Stomach smooth muscle (tissue), 2 donors: ENCODE results near the gene ADAM30.

Experiments used
- H3K27ac ChIP-seq: one replicate; pipeline ENCODE4 v1.7.0; 2013; ENCODE audit warnings: mild to moderate bottlenecking, low read length, inconsistent platforms
- H3K27me3 ChIP-seq, 2 donors: one replicate each; pipeline ENCODE4 v1.7.0; 2013; ENCODE audit warnings: low read length in 2 of 2; ENCODE audit not compliant: insufficient read depth in 2 of 2, control insufficient read depth in 1 of 2
- H3K36me3 ChIP-seq, 2 donors: one replicate each; pipeline ENCODE4 v1.7.0; 2013; ENCODE audit warnings: low read length in 2 of 2; ENCODE audit not compliant: control insufficient read depth in 2 of 2, insufficient read depth in 2 of 2
- H3K4me1 ChIP-seq: one replicate; pipeline ENCODE4 v1.7.0; 2013; ENCODE audit warnings: low read length; ENCODE audit not compliant: control insufficient read depth, insufficient read depth
- H3K4me3 ChIP-seq, 2 donors: one replicate each; pipeline ENCODE4 v1.7.0; 2013; ENCODE audit warnings: low read length in 2 of 2
- H3K9ac ChIP-seq, 2 donors: one replicate each; pipeline ENCODE4 v1.7.0; 2013; ENCODE audit warnings: low read length in 2 of 2, mild to moderate bottlenecking in 1 of 2
- H3K9me3 ChIP-seq, 2 donors: one replicate each; pipeline ENCODE4 v1.7.0; 2013; ENCODE audit warnings: low read length in 2 of 2; ENCODE audit not compliant: control insufficient read depth in 2 of 2
- donor health status: healthy.
- donor health status: Pancreatic carcinoma.

ADAM30 gene

GRCh38 chr1:119924948-119925898, 28.9 kb upstream of the ADAM30 start:
- H3K9me3 ChIP-seq, result no peaks in the 10 kb centered on the region
- H3K36me3 ChIP-seq, result peaks cover 77 to 80% of the 10 kb centered on the region in 2 donors
- no peak overlapping the region for H3K9ac ChIP-seq
- no peak overlapping the region for H3K27ac ChIP-seq
- H3K4me1 ChIP-seq, result no peaks in the 10 kb centered on the region
- H3K4me3 ChIP-seq, result no peak overlapping the region
- H3K27me3 ChIP-seq, result no peaks in the 10 kb centered on the region

DNA sequence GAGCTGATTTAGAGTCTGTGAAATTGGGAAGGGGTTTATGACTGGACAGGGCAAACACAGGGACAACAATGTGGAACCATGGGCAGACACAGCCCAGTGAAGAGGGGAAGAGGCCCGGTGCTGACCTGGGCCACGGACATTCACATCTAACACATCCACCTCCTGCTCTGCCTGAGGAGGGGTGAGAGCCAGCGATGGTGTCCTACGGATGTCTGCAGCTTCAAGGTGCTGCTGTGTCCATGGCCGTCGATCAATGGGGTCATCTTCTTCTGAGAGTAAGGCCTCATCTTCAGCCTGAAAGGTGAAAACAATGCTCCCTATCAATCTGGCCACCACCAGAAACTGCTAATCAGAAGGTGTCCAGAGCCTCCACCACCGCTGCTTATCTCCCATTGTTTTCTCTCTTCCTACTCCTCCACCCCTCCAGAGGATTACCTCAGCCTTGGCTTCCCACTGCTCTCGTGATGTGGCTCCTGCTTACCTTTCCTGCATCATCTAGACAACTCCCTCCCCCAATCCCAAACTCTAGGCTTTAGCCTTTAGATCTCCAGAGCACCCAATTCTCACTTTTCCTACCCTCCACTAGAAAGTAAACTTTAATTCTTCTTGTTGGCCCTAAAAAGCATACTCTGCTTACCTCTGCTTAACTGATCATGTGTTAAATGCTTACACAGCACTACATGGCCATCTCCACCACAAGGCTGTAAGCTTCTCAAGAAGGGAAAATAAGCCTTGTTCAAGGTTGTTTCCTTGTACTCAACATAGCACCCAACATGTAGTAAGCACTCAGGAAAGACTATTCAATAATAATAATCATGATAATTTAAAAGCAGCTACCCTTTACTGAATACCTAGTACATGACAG, 24.0 kb upstream of the ADAM30 start:
- H3K27me3 ChIP-seq, result no peaks in the 10 kb centered on the region
- H3K9ac ChIP-seq, result no peak overlapping the region
- H3K4me1 ChIP-seq, result no peaks in the 10 kb centered on the region
- H3K4me3 ChIP-seq, result no peak overlapping the region
- H3K27ac ChIP-seq, result no peak overlapping the region
- no peaks in the 10 kb centered on the region for H3K9me3 ChIP-seq
- peaks cover 87 to 89% of the 10 kb centered on the region in 2 donors for H3K36me3 ChIP-seq

GRCh38 chr1:119919241-119919640, 22.9 kb upstream of the ADAM30 start:
- peaks cover 89 to 90% of the 10 kb centered on the region in 2 donors for H3K36me3 ChIP-seq
- no peak overlapping the region for H3K9ac ChIP-seq
- no peaks in the 10 kb centered on the region for H3K27me3 ChIP-seq
- no peak overlapping the region for H3K4me3 ChIP-seq
- no peaks in the 10 kb centered on the region for H3K9me3 ChIP-seq
- no peaks in the 10 kb centered on the region for H3K4me1 ChIP-seq
- no peak overlapping the region for H3K27ac ChIP-seq

DNA sequence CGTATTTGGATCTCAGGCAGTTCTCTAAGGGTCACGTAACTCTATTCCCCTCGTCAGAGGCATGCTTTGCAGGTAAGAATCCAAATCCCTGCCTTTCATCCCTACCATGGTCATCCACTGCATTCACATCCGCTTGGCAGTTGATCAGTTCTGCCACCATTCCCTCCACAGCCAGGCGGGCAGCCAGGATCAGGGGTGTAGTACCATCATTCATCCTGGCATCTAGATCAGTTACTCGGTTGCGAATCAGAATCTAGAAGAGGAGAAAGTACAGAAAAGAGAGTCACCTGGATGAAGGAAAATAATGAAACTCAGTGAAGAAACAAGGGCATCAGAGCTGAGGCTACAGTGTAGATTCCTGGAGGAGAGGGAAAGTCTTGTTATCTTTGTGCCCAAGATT, 22.0 kb upstream of the ADAM30 start:
- Histone ChIP-seq H3K27ac (no peak overlapping the region), H3K4me3 (no peak overlapping the region), H3K9ac (no peak overlapping the region), H3K36me3 (peaks cover 81 to 83% of the 10 kb centered on the region in 2 donors), H3K4me1 (no peaks in the 10 kb centered on the region), H3K27me3 (no peaks in the 10 kb centered on the region), H3K9me3 (no peaks in the 10 kb centered on the region)

- H3K36me3 ChIP-seq, result peaks cover 73 to 79% of the 10 kb centered on the region in 2 donors
- H3K4me3 ChIP-seq, result no peak overlapping the region
Measured at GRCh38 chr1:119917304-119918055, 21.2 kb upstream of the ADAM30 start.

DNA sequence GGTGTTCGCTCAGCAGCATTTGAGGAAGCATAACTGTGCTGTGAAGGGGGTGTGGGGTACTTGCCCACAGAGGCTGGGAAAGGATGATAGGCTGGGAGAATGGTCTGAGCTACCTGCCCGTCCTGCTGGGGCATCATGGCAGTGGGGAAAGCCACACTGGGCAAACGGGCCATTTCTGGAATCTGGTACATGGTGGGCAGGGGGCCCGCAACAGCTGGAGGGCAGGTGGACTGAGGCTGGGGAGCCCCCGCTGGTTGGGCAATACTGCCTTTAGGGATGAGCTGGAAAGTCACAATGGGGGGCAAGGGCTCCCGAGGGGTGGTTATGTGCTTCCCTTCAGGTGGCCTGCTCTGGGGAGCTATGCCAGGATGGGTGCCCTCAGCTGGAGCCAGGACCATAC, 19.2 kb upstream of the ADAM30 start:
- Histone ChIP-seq H3K36me3 (peaks cover 55 to 59% of the 10 kb centered on the region in 2 donors), H3K4me3 (no peak overlapping the region), H3K27me3 (no peaks in the 10 kb centered on the region), H3K27ac (no peak overlapping the region), H3K4me1 (no peaks in the 10 kb centered on the region), H3K9ac (no peak overlapping the region), H3K9me3 (no peaks in the 10 kb centered on the region)

More at GRCh38 chr1:119917304-119918055, 21.2 kb upstream of the ADAM30 start:
- Histone ChIP-seq H3K27ac (no peak overlapping the region), H3K27me3 (no peaks in the 10 kb centered on the region), H3K9me3 (no peaks in the 10 kb centered on the region), H3K4me1 (no peaks in the 10 kb centered on the region), H3K9ac (no peak overlapping the region)

DNA sequence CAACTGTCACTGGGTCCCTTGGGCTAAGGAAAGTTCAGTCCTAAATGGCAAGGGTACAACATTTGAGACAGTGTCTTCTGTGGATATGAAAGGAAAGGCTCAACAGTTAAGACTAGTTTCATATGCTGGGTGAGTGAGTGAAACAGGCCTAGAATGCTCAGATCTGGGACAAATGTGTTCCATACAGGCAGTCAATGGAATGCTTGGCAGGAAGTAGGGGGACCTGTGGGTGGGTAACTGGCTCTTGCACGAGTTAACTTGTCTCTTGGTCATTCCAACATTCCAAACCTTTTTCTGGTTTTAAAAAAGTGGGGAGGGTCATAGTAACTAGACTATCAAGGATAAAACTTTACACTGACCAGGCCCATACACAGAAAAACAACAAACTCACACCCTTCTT, 17.8 kb upstream of the ADAM30 start:
- Histone ChIP-seq H3K4me1 (peaks cover 2% of the 10 kb centered on the region), H3K27ac (no peak overlapping the region), H3K4me3 (no peak overlapping the region), H3K27me3 (no peaks in the 10 kb centered on the region), H3K36me3 (peaks cover 43 to 45% of the 10 kb centered on the region in 2 donors), H3K9ac (no peak overlapping the region), H3K9me3 (no peaks in the 10 kb centered on the region)

DNA sequence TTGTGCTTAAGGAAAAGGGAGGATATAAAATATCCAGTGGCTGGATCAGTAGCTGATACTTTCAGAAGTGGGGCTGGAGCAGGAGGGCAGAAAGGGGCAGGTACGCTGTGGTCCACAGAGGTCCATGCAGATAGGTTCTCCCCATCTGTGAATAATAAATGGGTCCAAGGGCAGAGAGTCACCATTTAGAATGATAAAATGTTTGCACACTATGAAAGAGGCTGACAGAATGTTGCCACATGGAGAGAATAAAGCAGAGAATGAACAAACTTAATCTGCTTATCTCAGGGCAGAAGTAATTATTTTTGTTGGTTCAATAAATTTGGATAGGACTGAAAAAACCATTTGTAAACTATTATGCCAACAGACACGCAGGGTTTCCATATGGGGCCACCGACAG, 16.6 kb upstream of the ADAM30 start:
- Histone ChIP-seq H3K36me3 (peaks cover 32 to 36% of the 10 kb centered on the region in 2 donors), H3K9ac (no peak overlapping the region), H3K4me1 (peaks cover 2% of the 10 kb centered on the region), H3K27me3 (no peaks in the 10 kb centered on the region), H3K4me3 (no peak overlapping the region), H3K27ac (no peak overlapping the region), H3K9me3 (no peaks in the 10 kb centered on the region)

DNA sequence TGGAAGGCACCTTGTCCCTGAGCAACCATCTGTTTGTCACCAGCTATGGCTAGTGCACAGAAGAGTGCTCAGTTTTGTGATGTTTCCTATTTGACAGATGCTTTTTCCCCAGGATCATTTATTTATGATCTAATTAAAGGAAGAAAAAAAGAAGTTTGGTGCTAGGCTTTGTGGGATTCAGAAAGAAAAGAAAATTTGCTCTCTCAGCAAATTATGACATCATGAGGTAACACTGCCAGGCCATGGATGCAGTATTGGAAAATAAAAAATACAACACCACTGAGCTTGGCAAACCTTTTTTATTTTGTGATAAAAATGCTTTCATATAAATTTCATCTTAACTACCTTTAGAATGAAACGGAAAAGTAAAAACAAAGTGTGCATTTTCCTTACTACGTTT, 15.5 kb upstream of the ADAM30 start:
- Histone ChIP-seq H3K27ac (no peak overlapping the region), H3K4me1 (peaks cover 2% of the 10 kb centered on the region), H3K36me3 (peaks cover 20 to 29% of the 10 kb centered on the region in 2 donors), H3K27me3 (no peaks in the 10 kb centered on the region), H3K4me3 (no peak overlapping the region), H3K9me3 (no peaks in the 10 kb centered on the region), H3K9ac (no peak overlapping the region)

DNA sequence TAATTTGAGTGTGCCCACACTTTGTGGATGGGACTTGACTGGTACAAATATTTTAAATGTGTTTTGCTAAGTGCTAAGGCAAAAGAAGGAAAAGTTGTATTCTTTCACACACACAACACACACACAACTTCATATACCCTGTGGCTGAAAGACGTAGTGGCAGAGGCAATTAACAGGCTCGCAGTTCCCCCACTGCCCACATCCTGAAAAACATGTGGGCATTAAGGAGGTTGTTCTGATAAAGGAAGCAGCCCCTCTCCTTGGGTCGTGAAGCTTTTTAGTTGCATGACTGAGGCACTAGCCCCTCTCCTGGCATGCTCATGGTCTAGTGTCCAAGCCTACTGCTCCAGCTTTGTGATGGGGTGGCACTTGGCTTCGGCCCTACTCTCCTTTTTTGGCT, 14.3 kb upstream of the ADAM30 start:
- Histone ChIP-seq H3K9ac (no peak overlapping the region), H3K36me3 (peaks cover 10 to 20% of the 10 kb centered on the region in 2 donors), H3K27ac (no peak overlapping the region), H3K4me3 (no peak overlapping the region), H3K9me3 (no peaks in the 10 kb centered on the region), H3K27me3 (no peaks in the 10 kb centered on the region), H3K4me1 (peaks cover 2% of the 10 kb centered on the region)
